Measurements from ENCODE around the gene MXI1. TPM values are rescaled to one million over a fixed set of nuclear protein-coding genes. Genes with fewer than 3 reads are reported as not detected.

The MXI1 gene
- total and polyA plus RNA-seq, 2 experiments from 2014 or later, result 5.1 to 8.5 TPM

- no peak for ATAC-seq
- no peaks in the 10 kb centered on the region for H3K36me3 ChIP-seq (ENCODE audit: insufficient read depth)
- no peaks in the 10 kb centered on the region for H3F3A ChIP-seq (replicated peaks; ENCODE audit: low read depth)
- Mint-ChIP-seq H3K36me3 (ENCODE audit: low read depth) (peaks cover 3% of the 10 kb centered on the region; the same call in 2 of the 3 replicates), H3K9me3 (no peaks in the 10 kb centered on the region), H3K4me3 (no peak overlapping the region), H3K27ac (no peak overlapping the region), H3K27me3 (ENCODE audit: insufficient read depth, low read depth, poor library complexity) (peaks cover 1% of the 10 kb centered on the region), H3K4me1 (peaks cover 10% of the 10 kb centered on the region)
- H3K4me3 ChIP-seq, result no peak overlapping the region
- no peaks in the 10 kb centered on the region for H4K20me1 ChIP-seq (replicated peaks; ENCODE audit: insufficient read depth)
- TF ChIP-seq CREB1 (CRISPR knock-in tag; IDR thresholded peaks at IDR 0.05; ENCODE audit: low read depth), result no peak
- TF ChIP-seq, protein P1, sequence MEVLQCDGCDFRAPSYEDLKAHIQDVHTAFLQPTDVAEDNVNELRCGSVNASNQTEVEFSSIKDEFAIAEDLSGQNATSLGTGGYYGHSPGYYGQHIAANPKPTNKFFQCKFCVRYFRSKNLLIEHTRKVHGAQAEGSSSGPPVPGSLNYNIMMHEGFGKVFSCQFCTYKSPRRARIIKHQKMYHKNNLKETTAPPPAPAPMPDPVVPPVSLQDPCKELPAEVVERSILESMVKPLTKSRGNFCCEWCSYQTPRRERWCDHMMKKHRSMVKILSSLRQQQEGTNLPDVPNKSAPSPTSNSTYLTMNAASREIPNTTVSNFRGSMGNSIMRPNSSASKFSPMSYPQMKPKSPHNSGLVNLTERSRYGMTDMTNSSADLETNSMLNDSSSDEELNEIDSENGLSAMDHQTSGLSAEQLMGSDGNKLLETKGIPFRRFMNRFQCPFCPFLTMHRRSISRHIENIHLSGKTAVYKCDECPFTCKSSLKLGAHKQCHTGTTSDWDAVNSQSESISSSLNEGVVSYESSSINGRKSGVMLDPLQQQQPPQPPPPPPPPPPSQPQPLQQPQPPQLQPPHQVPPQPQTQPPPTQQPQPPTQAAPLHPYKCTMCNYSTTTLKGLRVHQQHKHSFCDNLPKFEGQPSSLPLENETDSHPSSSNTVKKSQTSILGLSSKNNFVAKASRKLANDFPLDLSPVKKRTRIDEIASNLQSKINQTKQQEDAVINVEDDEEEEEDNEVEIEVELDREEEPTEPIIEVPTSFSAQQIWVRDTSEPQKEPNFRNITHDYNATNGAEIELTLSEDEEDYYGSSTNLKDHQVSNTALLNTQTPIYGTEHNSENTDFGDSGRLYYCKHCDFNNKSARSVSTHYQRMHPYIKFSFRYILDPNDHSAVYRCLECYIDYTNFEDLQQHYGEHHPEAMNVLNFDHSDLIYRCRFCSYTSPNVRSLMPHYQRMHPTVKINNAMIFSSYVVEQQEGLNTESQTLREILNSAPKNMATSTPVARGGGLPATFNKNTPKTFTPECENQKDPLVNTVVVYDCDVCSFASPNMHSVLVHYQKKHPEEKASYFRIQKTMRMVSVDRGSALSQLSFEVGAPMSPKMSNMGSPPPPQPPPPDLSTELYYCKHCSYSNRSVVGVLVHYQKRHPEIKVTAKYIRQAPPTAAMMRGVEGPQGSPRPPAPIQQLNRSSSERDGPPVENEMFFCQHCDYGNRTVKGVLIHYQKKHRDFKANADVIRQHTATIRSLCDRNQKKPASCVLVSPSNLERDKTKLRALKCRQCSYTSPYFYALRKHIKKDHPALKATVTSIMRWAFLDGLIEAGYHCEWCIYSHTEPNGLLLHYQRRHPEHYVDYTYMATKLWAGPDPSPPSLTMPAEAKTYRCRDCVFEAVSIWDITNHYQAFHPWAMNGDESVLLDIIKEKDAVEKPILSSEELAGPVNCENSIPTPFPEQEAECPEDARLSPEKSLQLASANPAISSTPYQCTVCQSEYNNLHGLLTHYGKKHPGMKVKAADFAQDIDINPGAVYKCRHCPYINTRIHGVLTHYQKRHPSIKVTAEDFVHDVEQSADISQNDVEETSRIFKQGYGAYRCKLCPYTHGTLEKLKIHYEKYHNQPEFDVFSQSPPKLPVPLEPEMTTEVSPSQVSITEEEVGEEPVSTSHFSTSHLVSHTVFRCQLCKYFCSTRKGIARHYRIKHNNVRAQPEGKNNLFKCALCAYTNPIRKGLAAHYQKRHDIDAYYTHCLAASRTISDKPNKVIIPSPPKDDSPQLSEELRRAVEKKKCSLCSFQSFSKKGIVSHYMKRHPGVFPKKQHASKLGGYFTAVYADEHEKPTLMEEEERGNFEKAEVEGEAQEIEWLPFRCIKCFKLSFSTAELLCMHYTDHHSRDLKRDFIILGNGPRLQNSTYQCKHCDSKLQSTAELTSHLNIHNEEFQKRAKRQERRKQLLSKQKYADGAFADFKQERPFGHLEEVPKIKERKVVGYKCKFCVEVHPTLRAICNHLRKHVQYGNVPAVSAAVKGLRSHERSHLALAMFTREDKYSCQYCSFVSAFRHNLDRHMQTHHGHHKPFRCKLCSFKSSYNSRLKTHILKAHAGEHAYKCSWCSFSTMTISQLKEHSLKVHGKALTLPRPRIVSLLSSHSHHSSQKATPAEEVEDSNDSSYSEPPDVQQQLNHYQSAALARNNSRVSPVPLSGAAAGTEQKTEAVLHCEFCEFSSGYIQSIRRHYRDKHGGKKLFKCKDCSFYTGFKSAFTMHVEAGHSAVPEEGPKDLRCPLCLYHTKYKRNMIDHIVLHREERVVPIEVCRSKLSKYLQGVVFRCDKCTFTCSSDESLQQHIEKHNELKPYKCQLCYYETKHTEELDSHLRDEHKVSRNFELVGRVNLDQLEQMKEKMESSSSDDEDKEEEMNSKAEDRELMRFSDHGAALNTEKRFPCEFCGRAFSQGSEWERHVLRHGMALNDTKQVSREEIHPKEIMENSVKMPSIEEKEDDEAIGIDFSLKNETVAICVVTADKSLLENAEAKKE (CRISPR knock-in tag; IDR thresholded peaks at IDR 0.05), result no peak
- no peaks in the 10 kb centered on the region for H3K9me2 ChIP-seq (ENCODE audit: insufficient read depth)
- H3K4me1 ChIP-seq (ENCODE audit: insufficient read depth), result no peaks in the 10 kb centered on the region
- no peaks in the 10 kb centered on the region for H3K27me3 ChIP-seq (ENCODE audit: insufficient read depth)
- no peaks in the 10 kb centered on the region for H3K79me2 ChIP-seq (replicated peaks; ENCODE audit: insufficient read depth)
- H2AFZ ChIP-seq, result no peak overlapping the region
- no peak overlapping the region for H3K4me2 ChIP-seq
- H3K27ac ChIP-seq (ENCODE audit: low read depth), result no peak overlapping the region
- no peak for DNase-seq (ENCODE audit: low spot score)
These were observed 71.4 kb downstream of the MXI1 start for GRCh38 chr10:110278562-110279406.

DNA sequence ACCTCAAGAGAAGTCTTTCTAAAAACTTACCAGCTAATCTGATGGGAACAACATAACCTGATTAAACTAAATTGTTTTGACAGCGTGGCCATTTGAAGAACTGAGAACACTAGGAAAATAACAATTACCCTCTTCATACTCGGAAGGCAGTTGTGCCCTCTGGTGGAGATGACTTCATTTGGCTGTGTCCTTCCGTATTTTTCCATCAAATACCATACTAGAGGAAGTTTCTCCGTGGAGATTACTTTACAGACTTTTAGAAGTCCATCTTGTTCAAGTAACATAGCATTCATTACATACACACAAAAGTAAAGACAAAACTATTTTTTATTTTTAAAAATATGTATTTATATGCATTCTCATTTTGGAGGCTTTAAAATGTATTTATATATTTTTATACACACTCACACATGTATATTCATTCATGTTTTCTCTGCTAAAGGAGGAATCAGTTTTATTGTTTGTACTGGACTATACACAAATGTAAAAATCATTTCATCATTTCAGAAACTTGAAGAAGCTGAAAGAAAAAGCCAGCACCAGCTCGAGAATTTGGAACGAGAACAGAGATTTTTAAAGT is 72.1 kb downstream of the MXI1 start:
- H3K36me3 ChIP-seq (ENCODE audit: insufficient read depth), result no peaks in the 10 kb centered on the region
- H3K4me2 ChIP-seq, result no peak overlapping the region
- no peak overlapping the region for H2AFZ ChIP-seq
- ATAC-seq, result peak; percentile 62
- peaks cover 3% of the 10 kb centered on the region; the same call in 2 of the 3 replicates for H3K36me3 Mint-ChIP-seq (ENCODE audit: low read depth)
- peaks cover 1% of the 10 kb centered on the region for H3K27me3 Mint-ChIP-seq (ENCODE audit: insufficient read depth, low read depth, poor library complexity)
- H3K27me3 ChIP-seq (ENCODE audit: insufficient read depth), result no peaks in the 10 kb centered on the region
- H3K4me3 Mint-ChIP-seq, result no peak overlapping the region
- no peaks in the 10 kb centered on the region for H3K9me3 Mint-ChIP-seq
- H3K79me2 ChIP-seq (replicated peaks; ENCODE audit: insufficient read depth), result no peaks in the 10 kb centered on the region
- no peaks in the 10 kb centered on the region for H3F3A ChIP-seq (replicated peaks; ENCODE audit: low read depth)
- H3K27ac ChIP-seq (ENCODE audit: low read depth), result no peak overlapping the region
- DNase-seq (ENCODE audit: low spot score), result peak; percentile 79
- H3K4me3 ChIP-seq, result no peak overlapping the region
- no peak overlapping the region for H3K27ac Mint-ChIP-seq
- no peaks in the 10 kb centered on the region for H3K4me1 ChIP-seq (ENCODE audit: insufficient read depth)
- TF ChIP-seq ZNF114 (CRISPR knock-in tag; IDR thresholded peaks at IDR 0.05) (no peak), POLR2AphosphoS5 (IDR thresholded peaks at IDR 0.05; ENCODE audit: low read depth) (no peak), CTCF (conservative IDR thresholded peaks at IDR 0.05; ENCODE audit: low read depth in 2 of 2) (peak; percentile 72 to 88)
- no peaks in the 10 kb centered on the region; the same call in 1 of the 2 replicates for H4K20me1 ChIP-seq (replicated peaks; ENCODE audit: insufficient read depth)
- H3K4me1 Mint-ChIP-seq, result peaks cover 2% of the 10 kb centered on the region; the same call in 2 of the 3 replicates
- H3K9me2 ChIP-seq (ENCODE audit: insufficient read depth), result no peaks in the 10 kb centered on the region

All from GM23338 (cell line).